CD4-positive, alpha-beta T cell treated with Interferon gamma for 1 hour (primary cell): ENCODE results near the gene PCDHGC3.

Experiments
- DNase-seq: peaks from one replicate; pipeline ENCODE4 v3.0.0-alpha.2; 2020

PCDHGC3 gene

GRCh38 chr5:141524604-141525597 is 49.1 kb downstream of the PCDHGC3 start:
- DNase-seq = peak; percentile 56

GRCh38 chr5:141525653-141526052 is 49.9 kb downstream of the PCDHGC3 start:
- DNase-seq = no peak

DNA sequence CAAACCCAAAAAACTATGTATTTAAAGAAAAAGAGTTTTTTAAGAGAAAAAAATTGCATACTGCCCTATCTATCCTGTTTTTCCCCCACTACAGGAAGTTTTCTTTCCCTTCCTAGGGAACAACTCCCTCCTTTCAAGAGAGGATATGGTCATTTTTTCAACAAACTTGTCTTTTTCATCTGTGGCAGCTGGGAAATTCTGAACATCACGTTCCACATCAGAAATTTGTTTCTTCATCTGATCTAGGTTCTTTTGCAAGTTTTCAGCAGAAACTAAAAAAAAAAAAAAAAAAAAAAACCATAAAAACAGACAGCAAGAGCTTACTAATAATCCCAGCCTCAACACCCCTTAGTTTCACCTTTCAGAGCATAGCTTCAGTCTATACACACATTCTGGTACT is 51.7 kb downstream of the PCDHGC3 start:
- DNase-seq = no peak
